Measurements from ENCODE around the gene PPP4R4. TPM values are rescaled to one million over a fixed set of nuclear protein-coding genes. Genes with fewer than 3 reads are reported as not detected.

Gene PPP4R4
- total RNA-seq, 1 experiment from 2014 or later: 1.1 TPM

DNA sequence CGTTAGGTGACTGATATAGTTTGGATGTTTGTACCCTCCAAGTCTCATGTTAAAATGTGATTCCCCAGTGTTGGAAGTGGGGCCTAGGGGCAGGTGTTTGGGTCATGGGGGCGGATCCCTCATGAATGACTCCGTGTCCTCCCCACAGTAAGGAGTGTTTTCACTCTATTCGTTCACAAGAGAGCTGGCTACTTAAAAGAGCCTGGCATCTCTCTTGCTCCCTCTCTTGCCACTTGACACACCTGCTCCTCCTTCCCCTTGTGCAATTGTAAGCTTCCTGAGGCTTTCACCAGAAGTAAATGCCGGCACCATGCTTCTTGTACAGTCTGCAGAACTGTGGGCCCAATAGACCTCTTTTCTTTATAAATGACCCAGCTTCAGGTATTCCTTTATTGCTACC, 47.3 kb upstream of the PPP4R4 start:
- Histone ChIP-seq H3K4me1 (ENCODE audit: control insufficient read depth, insufficient read depth, low read length) (peaks cover 4% of the 10 kb centered on the region), H3K36me3 (ENCODE audit: control insufficient read depth, insufficient read depth, low read length) (no peaks in the 10 kb centered on the region), H3K27me3 (ENCODE audit: control insufficient read depth, insufficient read depth, low read length) (no peaks in the 10 kb centered on the region), H3K4me3 (ENCODE audit: low read depth in 2 of 2, low read length in 2 of 2) (no peak overlapping the region), H3K9me3 (ENCODE audit: control insufficient read depth, insufficient read depth, low read depth, low read length) (no peaks in the 10 kb centered on the region), H3K27ac (ENCODE audit: low read length) (no peak overlapping the region)
- in situ Hi-C loops (cut with HindIII; ENCODE audit: low pct_unique_long_range_greater_than_20kb, low sequenced_read_pairs) (no loop called here), intact Hi-C loops (cut with micrococcal nuclease; ENCODE audit: unreplicated experiment) (no loop called here)
- ATAC-seq (no peak), DNase-seq (ENCODE audit: low read depth, low spot score) (no peak)
- no TSS peak for BruUV-seq (replicated peaks)
- ChIA-PET POLR2A (no interaction called here), CTCF (interaction anchor here (0.6 kb wide), 1 partner anchor 149 kb away, joined by 3 read pairs; no protein-coding TSS in a partner anchor)
- TF ChIP-seq TCF7L2 (IDR thresholded peaks at IDR 0.05; ENCODE audit: low read depth, low read length) (no peak), CTCF (IDR thresholded peaks at IDR 0.05) (no peak), SIN3A (IDR thresholded peaks at IDR 0.05; ENCODE audit: borderline replicate concordance, insufficient read depth, low read depth, low read length) (no peak), POLR2AphosphoS5 (IDR thresholded peaks at IDR 0.05; ENCODE audit: low read depth, low read length) (no peak)
- TF ChIP-seq, protein P1, sequence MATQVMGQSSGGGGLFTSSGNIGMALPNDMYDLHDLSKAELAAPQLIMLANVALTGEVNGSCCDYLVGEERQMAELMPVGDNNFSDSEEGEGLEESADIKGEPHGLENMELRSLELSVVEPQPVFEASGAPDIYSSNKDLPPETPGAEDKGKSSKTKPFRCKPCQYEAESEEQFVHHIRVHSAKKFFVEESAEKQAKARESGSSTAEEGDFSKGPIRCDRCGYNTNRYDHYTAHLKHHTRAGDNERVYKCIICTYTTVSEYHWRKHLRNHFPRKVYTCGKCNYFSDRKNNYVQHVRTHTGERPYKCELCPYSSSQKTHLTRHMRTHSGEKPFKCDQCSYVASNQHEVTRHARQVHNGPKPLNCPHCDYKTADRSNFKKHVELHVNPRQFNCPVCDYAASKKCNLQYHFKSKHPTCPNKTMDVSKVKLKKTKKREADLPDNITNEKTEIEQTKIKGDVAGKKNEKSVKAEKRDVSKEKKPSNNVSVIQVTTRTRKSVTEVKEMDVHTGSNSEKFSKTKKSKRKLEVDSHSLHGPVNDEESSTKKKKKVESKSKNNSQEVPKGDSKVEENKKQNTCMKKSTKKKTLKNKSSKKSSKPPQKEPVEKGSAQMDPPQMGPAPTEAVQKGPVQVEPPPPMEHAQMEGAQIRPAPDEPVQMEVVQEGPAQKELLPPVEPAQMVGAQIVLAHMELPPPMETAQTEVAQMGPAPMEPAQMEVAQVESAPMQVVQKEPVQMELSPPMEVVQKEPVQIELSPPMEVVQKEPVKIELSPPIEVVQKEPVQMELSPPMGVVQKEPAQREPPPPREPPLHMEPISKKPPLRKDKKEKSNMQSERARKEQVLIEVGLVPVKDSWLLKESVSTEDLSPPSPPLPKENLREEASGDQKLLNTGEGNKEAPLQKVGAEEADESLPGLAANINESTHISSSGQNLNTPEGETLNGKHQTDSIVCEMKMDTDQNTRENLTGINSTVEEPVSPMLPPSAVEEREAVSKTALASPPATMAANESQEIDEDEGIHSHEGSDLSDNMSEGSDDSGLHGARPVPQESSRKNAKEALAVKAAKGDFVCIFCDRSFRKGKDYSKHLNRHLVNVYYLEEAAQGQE (IDR thresholded peaks at IDR 0.05; ENCODE audit: insufficient read depth in 1 of 2, low read depth in 2 of 2, low read length in 1 of 2): no peak

GRCh38 chr14:94127330-94127729, 46.8 kb upstream of the PPP4R4 start:
- Histone ChIP-seq H3K9me3 (ENCODE audit: control insufficient read depth, insufficient read depth, low read depth, low read length) (no peaks in the 10 kb centered on the region), H3K36me3 (ENCODE audit: control insufficient read depth, insufficient read depth, low read length) (no peaks in the 10 kb centered on the region), H3K27ac (ENCODE audit: low read length) (no peak overlapping the region), H3K27me3 (ENCODE audit: control insufficient read depth, insufficient read depth, low read length) (no peaks in the 10 kb centered on the region), H3K4me1 (ENCODE audit: control insufficient read depth, insufficient read depth, low read length) (peaks cover 4% of the 10 kb centered on the region), H3K4me3 (ENCODE audit: low read depth in 2 of 2, low read length in 2 of 2) (no peak overlapping the region)
- no peak for DNase-seq (ENCODE audit: low read depth, low spot score)
- in situ Hi-C loops (cut with HindIII; ENCODE audit: low pct_unique_long_range_greater_than_20kb, low sequenced_read_pairs): no loop called here
- BruUV-seq (replicated peaks): no TSS peak
- ChIA-PET CTCF (no interaction called here), POLR2A (no interaction called here)
- TF ChIP-seq POLR2AphosphoS5 (IDR thresholded peaks at IDR 0.05; ENCODE audit: low read depth, low read length) (no peak), CTCF (IDR thresholded peaks at IDR 0.05) (no peak), TCF7L2 (IDR thresholded peaks at IDR 0.05; ENCODE audit: low read depth, low read length) (no peak), SIN3A (IDR thresholded peaks at IDR 0.05; ENCODE audit: borderline replicate concordance, insufficient read depth, low read depth, low read length) (no peak)
- TF ChIP-seq, protein P1 (IDR thresholded peaks at IDR 0.05; ENCODE audit: insufficient read depth in 1 of 2, low read depth in 2 of 2, low read length in 1 of 2): no peak
- intact Hi-C loops (cut with micrococcal nuclease; ENCODE audit: unreplicated experiment): no loop called here
- ATAC-seq: no peak
